Activated naive CD4-positive, alpha-beta T cell treated with anti-CD3 and anti-CD28 coated beads, Interleukin-2, amount 50 U/mL, for 16 hours (primary cell): Measurements from ENCODE around the gene C2CD4A.

Source experiments
- DNase-seq: peaks from one replicate; pipeline ENCODE4 v3.0.0-alpha.2; 2020

The C2CD4A gene

GRCh38 chr15:62104401-62104800, 37.6 kb downstream of the C2CD4A start:
- DNase-seq: no peak

- no peak for DNase-seq
Measured at GRCh38 chr15:62104846-62105245, 38.1 kb downstream of the C2CD4A start.

- no peak for DNase-seq
Measured at GRCh38 chr15:62105266-62105665, 38.5 kb downstream of the C2CD4A start.

GRCh38 chr15:62106096-62106495, 39.3 kb downstream of the C2CD4A start:
- DNase-seq: no peak

- no peak for DNase-seq
Measured at GRCh38 chr15:62107571-62108121, 40.9 kb downstream of the C2CD4A start.

GRCh38 chr15:62108411-62108810, 41.6 kb downstream of the C2CD4A start:
- DNase-seq: no peak

- DNase-seq: no peak
Measured at GRCh38 chr15:62109437-62109836, 42.7 kb downstream of the C2CD4A start.

- no peak for DNase-seq
Measured at GRCh38 chr15:62109982-62110851, 43.4 kb downstream of the C2CD4A start.

GRCh38 chr15:62112081-62112480, 45.3 kb downstream of the C2CD4A start:
- no peak for DNase-seq

- no peak for DNase-seq
Measured at GRCh38 chr15:62112616-62113593, 46.1 kb downstream of the C2CD4A start.

GRCh38 chr15:62115847-62116246, 49.1 kb downstream of the C2CD4A start:
- DNase-seq: no peak

- DNase-seq: no peak
Measured at GRCh38 chr15:62118520-62119226, 51.9 kb downstream of the C2CD4A start.

- peak; percentile 14 for DNase-seq
Measured at GRCh38 chr15:62119227-62119864, 52.6 kb downstream of the C2CD4A start.

GRCh38 chr15:62119874-62120273, 53.1 kb downstream of the C2CD4A start:
- no peak for DNase-seq
